Right ventricle myocardium superior (tissue), 1 donor: ENCODE measurements around the gene PRDM16. TPM values are rescaled to one million over a fixed set of nuclear protein-coding genes. Genes with fewer than 3 reads are reported as not detected.

Experiments used
- ATAC-seq: fragments of 200-7000 bp; cut with Tn5 transposase; one replicate; pipeline ENCODE4 v1.9.1; 2020; ENCODE audit warnings: mild to moderate bottlenecking; ENCODE audit not compliant: poor library complexity
- DNase-seq: peaks from one replicate; pipeline ENCODE4 v3.0.0-alpha.2; 2020
- intact Hi-C: fragments of 100-400 bp; cut with DNase I; formaldehyde crosslinking; loops from one replicate; pipeline ENCODE4 v1.11.2; 2022
- total RNA-seq: library from RNA; stranded (reverse); fragmentation: NEBNext Ultra II Directional; extraction: Animal tissue kit (Norgen Biotek cat#: 25700); gene quantifications from one replicate; pipeline ENCODE4 v1.2.1, GENCODE V29; 2021
- donor health status: DM: no; HTN: yes; CAD: no; lungs with severe emphysema.

PRDM16 gene
- total RNA-seq, 1 donor from 2014 or later, result 14.2 TPM

DNA sequence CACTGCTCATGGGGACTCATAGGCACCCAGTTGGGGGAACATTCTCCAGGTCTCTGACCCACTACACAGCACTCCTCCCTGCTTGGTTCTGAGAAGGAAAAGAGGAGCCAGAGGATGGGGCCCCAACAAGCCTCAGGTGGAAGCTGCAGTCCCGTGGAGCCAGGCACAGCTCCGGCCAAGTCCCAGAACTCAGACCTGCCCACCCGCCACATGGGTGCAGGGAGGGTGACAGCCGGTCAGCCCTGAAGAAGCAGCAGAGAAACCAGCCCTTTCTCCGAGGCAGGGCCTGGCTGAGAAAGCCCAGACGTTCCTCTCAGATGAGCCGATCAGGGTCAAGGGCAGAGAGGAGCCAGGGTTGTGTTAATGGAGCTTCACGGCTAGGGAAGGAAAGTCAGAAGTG is 106.5 kb downstream of the PRDM16 start:
- intact Hi-C loops, result no loop called here
- ATAC-seq (no peak), DNase-seq (no peak)

- DNase-seq, result no peak
- intact Hi-C loops, result no loop called here
- ATAC-seq, result no peak
These were observed 107.0 kb downstream of the PRDM16 start for GRCh38 chr1:3176028-3176427.

GRCh38 chr1:3176820-3177219 is 107.8 kb downstream of the PRDM16 start:
- ATAC-seq (no peak), DNase-seq (no peak)
- intact Hi-C loops, result no loop called here

GRCh38 chr1:3178279-3178678 is 109.3 kb downstream of the PRDM16 start:
- DNase-seq, result no peak
- intact Hi-C loops, result no loop called here

GRCh38 chr1:3179471-3179870 is 110.5 kb downstream of the PRDM16 start:
- DNase-seq (no peak), ATAC-seq (no peak)
- intact Hi-C loops, result no loop called here

More at GRCh38 chr1:3178279-3178678, 109.3 kb downstream of the PRDM16 start:
- ATAC-seq, result no peak

DNA sequence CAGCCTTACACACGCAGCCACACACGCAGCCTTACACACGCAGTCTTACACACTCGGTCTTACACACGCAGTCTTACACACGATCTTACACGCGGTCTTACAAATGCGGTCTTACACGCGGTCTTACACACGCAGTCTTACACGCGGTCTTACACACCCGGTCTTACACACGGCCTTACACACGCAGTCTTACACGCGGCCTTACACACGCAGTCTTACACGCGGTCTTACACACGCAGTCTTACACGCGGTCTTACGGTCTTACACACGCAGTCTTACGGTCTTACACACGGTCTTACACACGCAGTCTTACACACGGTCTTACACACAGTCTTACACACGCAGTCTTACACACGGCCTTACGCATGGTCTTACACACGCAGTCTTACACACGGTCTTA is 111.9 kb downstream of the PRDM16 start:
- ATAC-seq (no peak), DNase-seq (no peak)
- intact Hi-C loops, result no loop called here

DNA sequence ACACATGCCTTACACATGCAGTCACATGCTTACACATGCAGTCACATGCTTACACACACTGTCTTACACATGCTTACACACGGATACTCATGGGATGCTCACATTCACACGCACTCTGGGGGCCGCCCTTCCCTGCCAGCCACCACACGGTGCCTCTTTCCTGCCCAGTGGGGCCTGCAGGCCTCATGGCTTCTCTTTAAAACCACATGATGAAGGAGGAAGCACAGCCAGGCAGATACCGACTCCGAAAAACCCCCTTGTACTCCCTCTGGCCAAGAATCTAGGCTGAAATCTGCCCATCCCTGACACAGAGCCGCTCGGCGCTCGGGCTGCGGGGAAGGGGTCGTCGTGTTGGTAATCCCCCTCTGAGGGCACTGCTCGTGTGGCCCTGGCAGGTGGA is 113.0 kb downstream of the PRDM16 start:
- intact Hi-C loops, result no loop called here
- DNase-seq (no peak), ATAC-seq (no peak)

DNA sequence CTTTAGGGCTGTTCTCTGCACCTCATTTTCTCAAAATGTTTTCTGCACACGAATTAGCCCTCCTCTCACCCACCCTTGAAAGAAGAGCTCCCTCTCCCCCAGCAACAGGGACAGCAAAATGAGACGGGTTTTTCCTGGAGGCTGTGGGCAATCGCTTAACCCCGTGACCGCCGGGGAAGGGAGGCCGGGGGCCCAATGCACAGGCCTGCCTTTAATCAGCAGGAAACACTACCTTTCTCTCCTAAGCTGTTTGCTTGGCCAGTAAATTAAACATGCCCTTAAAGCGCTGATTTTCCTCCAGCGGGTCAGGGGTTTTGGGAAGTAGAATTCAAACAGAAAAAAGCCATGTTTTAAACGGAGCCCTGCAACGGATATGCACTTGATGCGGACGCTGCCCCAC is 114.4 kb downstream of the PRDM16 start:
- intact Hi-C loops, result no loop called here
- ATAC-seq (no peak), DNase-seq (no peak)

DNA sequence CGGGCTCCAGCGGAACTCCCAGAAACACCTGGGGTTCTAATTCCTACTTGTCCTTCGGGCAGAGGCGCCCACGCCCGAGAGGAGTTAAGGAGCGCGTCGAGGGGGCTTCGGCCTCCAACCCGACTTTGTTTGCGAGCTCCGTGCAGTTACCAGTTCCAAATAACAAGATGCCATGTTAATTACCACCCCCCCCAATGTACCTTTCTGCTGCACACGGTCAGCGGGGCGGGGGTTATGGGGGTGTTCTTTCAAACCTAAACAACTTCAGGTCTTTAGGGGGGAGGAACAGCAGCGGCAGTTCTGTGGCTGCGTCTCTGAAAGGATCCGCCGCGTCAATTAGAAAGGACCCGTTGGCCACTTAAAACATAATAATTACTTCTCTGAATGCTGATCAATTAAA is 114.8 kb downstream of the PRDM16 start:
- ATAC-seq (no peak), DNase-seq (no peak)
- intact Hi-C loops, result no loop called here

GRCh38 chr1:3184666-3185065 is 115.7 kb downstream of the PRDM16 start:
- DNase-seq, result no peak
- intact Hi-C loops, result no loop called here
- ATAC-seq, result no peak

DNA sequence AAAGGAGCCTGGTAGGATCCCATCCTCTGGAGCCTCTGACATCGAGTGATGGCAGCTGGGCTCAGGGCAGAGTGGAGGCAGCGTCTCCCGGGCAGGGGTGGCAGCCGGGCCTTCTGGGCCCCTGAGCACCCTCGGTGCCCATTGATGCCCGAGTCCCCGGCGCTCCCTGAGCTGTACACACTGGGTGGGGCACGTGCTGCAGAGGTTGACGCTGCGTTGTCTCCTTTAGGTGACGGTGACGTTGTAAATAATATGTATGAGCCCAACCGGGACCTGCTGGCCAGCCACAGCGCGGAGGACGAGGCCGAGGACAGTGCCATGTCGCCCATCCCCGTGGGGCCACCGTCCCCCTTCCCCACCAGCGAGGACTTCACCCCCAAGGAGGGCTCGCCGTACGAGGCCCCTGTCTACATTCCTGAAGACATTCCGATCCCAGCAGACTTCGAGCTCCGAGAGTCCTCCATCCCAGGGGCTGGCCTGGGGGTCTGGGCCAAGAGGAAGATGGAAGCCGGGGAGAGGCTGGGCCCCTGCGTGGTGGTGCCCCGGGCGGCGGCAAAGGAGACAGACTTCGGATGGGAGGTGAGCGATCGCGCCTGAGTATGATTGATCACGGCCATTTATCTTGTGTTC is 117.0 kb downstream of the PRDM16 start:
- intact Hi-C loops, result no loop called here
- ATAC-seq, result no peak
- DNase-seq, result no peak

DNA sequence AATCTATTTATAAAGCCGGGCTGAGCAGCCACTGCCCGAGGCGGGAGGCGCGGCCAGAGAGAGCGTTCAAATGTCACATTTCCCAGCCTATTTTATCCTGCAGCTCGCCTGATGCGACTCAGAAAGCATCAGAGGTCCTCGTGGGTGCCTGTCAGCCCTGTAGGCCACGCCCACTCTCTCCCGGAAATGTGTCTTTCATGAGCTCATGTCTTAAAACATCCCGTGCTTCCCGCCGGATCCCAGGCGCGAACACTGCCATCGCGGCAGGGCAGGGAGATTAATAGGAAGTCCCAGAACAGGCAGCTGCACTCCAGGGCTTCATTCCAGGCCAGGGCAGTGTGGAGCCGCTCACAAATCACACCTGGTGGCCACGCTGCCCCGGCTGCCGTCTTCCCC is 117.5 kb downstream of the PRDM16 start:
- ATAC-seq (peak; percentile 72), DNase-seq (peak; percentile 87)
- intact Hi-C loops, result no loop called here

DNA sequence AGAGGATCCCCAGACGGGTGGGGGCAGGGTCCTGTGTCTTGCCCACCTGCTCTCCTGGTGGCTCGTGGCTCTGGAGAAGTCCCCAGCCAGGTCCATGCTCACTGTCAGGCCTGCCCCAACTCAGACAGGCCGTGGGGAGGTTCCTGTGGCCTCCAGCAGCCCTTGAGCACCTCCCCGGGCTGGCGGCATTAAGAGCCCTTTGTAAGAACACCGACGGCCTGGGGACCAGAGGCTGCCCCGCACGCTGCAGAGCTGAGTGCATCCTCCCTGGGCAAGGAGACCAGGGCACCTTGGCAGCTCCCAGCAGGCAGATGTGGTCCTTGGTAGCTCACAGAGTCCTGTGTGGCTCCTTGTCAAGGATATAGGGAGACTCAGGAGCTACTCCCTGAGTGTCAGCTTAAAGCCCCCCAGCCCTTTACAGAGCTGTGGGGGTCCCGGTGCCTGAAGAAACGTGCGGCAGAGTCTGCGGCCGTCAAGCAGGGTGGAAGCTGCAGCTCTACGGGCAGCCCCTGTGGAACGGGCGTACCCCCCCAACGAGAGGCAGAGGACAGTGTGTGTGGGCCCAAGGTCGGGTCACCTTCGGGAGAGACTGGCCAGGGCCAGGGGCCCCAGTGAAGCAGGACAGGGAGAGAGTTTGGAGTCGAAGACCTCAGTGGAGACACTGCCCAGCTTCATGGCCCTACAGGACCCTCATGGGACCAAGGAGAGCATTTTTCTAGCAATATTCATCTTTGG is 118.6 kb downstream of the PRDM16 start:
- peak; percentile 52 for ATAC-seq
- intact Hi-C loops, result no loop called here
- no peak for DNase-seq

DNA sequence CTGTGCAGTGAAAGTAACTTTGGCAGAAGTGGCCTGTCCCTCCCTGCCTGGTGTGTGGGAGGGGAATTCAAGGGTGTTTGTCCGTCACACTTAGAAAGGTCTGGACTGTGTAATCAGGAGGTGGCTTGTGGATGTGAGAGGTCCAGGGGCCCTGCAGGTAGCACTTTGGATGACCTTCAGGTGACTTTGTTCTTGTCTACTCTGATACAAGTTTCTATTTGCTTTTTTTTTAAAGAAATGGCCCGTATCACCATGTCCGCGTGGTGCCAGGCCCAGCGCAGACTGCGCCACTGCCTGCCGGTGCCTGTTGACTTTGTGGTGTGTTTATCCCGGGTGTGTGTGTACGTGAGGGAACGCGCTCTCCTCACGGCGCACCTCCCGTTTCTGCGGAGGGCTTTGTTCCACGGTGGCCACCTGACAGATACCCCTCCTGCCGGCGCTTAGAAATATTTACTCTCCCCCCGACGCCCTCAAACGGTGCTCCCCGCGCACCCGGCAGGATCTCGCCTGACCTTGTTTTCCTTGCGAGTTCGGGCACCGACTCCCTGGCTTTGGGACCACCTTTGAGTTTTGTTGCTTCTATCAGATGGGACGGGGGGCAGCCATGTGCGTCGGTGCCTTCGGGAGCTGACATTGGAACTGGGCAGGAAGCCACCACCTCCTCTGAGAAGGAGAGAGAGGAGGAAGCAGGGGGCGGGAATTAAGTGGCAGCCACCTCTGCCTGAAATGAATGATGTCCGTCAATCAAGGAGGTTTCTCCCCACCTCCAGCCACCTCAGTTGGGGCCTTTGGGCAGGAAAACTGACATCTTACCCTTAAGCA is 119.4 kb downstream of the PRDM16 start:
- DNase-seq (no peak), ATAC-seq (peak; percentile 54)
- intact Hi-C loops, result no loop called here

GRCh38 chr1:3190256-3191041 is 121.4 kb downstream of the PRDM16 start:
- DNase-seq (no peak), ATAC-seq (no peak)
- intact Hi-C loops, result no loop called here

DNA sequence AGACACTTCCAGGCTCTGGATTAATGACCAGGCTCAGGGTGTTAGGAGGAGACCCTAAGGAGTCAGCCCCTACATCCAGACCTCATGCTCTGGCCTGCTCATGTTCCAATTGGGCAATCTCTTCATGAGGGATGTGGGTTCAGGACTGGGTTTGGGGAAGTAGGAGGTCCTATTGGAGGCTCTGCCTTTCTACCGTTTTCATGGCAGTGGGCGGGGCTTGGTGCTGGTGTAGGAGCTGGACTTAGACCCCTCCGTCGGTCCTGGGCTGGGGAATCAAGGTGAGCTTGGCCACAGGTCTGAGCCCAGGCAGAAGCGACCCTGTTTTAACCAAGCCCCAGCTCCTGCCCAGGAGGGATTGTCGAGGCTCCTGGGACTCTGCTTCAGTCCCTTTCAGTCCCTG is 123.4 kb downstream of the PRDM16 start:
- ATAC-seq (no peak), DNase-seq (no peak)
- intact Hi-C loops, result no loop called here

- intact Hi-C loops, result no loop called here
- ATAC-seq (no peak), DNase-seq (no peak)
These were observed 123.8 kb downstream of the PRDM16 start for GRCh38 chr1:3192825-3193224.

DNA sequence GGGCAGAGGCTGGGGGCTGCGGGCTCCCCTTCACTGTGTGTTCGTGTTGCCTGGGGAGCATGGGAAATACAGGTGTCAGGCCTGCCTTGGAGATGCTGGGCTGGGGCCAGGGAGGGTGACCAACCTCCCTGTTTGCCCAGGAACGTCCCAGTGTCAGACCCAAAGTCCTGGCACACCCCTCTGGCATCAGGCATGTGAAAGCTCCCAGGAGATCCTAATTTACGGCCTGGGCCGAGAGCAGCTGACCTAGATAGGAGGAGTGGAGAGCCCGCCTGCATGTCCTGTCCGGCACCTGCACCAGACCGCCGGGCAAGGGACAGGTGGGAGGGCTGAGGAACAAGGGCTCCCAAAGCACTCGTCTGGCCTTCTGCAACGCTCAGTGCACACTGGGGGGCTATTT is 124.8 kb downstream of the PRDM16 start:
- no peak for ATAC-seq
- no peak for DNase-seq
- intact Hi-C loops, result no loop called here
